ENCODE measurements around the gene PKD1.
"Not testable (repeated sequence)": the region's sequence is repeated elsewhere in the genome, so short reads cannot be mapped to it uniquely, and the experiment has no call there.

Gene PKD1

DNA sequence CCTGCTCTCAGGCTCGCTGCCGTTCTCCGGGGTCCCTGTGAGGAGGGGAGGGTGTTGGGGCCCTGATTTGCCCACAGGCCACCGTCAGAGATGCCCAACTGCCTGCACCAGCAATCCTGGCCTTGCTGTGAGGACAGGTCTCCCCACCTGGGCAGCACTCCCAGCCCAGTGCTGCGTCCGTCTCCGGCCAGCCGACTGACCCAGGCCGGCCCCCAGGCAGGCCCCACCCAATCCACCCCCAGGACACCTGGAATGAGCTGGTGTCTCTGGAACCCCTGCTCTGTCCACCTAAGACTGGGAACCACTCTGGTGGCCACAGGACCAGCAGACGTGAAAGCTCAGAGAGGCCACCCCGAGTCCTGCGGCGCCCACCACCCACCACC lies 20.1 kb downstream of the PKD1 start:
- no peak for TF ChIP-seq CTCF (conservative IDR thresholded peaks at IDR 0.05; ENCODE audit: low read depth, low read length)
- DNase-seq (ENCODE audit: low read depth): no peak
- H3K4me3 ChIP-seq (ENCODE audit: low read length): no peak overlapping the region

GRCh38 chr16:2114885-2115590 lies 20.7 kb downstream of the PKD1 start:
- DNase-seq (ENCODE audit: low read depth); H3K4me3 ChIP-seq (ENCODE audit: low read length): not testable (repeated sequence)

- H3K4me3 ChIP-seq (ENCODE audit: low read length); DNase-seq (ENCODE audit: low read depth): not testable (repeated sequence)
These were observed 21.5 kb downstream of the PKD1 start for GRCh38 chr16:2114225-2114624.

GRCh38 chr16:2112539-2113106 lies 23.1 kb downstream of the PKD1 start:
- not testable (repeated sequence) for DNase-seq (ENCODE audit: low read depth); H3K4me3 ChIP-seq (ENCODE audit: low read length)

- H3K4me3 ChIP-seq (ENCODE audit: low read length); DNase-seq (ENCODE audit: low read depth): not testable (repeated sequence)
These were observed 24.0 kb downstream of the PKD1 start for GRCh38 chr16:2111412-2112335.

DNA sequence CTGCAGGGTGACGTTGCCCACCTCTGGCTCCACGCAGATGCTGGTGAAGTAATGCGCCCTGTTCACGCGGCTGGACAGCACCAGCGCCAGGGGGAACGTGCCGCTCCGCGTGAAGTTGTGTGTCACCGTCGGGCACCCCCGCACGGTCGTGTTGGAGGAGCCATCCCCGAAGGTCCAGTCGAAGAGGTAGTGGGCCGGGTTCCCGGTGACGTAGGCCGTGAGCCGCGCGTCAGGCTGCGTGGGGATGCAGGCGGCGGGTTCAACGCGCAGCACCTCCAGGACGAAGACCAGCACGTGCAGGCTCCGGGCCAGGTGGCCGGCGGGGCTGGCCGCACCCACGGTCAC lies 24.7 kb downstream of the PKD1 start:
- not testable (repeated sequence) for H3K4me3 ChIP-seq (ENCODE audit: low read length); DNase-seq (ENCODE audit: low read depth)

- H3K4me3 ChIP-seq (ENCODE audit: low read length); DNase-seq (ENCODE audit: low read depth): not testable (repeated sequence)
These were observed 25.2 kb downstream of the PKD1 start for GRCh38 chr16:2110332-2111008.

- DNase-seq (ENCODE audit: low read depth); H3K4me3 ChIP-seq (ENCODE audit: low read length): not testable (repeated sequence)
These were observed 25.8 kb downstream of the PKD1 start for GRCh38 chr16:2109872-2110271.

- not testable (repeated sequence) for H3K4me3 ChIP-seq (ENCODE audit: low read length); DNase-seq (ENCODE audit: low read depth)
These were observed 26.5 kb downstream of the PKD1 start for GRCh38 chr16:2109271-2109580.

DNA sequence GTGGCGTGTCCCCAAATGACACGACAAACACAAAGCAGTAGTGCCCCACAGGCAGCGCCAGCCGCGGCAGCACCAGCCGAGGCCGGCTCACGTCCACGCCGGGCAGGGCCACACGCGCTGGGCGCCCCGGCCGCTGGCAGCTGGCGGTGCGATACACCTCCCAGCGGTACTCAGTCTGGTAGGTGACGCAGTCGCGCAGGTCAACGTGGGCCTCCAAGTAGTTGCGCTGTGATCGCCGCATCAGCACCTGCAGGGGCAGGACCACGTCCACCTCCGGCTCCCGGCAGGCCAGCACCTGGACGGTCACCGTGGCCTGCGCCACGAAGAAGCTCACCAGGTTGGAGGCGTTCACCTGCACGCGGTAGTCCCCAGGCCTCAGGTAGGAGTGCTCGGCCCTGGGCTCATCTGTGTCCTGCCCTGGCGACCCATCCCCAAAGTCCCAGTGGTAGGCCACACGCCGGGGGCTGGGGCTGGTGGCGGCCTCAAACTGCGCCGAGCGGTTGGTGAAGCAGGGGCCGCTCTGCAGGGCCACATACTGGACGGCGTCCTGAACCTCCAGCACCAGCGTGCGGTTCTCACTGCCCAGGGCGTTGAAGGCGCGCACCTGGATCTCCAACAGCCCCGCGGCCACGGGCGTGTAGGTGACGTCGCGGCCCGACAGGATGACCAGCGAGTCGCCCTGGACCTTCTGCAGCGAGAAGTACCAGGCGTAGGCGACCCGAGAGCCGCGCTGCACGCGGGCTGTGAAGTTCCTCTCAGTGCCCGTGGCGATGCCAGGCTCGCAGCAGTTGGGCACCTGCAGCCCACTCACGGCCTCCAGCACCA lies 27.0 kb downstream of the PKD1 start:
- not testable (repeated sequence) for DNase-seq (ENCODE audit: low read depth)

DNA sequence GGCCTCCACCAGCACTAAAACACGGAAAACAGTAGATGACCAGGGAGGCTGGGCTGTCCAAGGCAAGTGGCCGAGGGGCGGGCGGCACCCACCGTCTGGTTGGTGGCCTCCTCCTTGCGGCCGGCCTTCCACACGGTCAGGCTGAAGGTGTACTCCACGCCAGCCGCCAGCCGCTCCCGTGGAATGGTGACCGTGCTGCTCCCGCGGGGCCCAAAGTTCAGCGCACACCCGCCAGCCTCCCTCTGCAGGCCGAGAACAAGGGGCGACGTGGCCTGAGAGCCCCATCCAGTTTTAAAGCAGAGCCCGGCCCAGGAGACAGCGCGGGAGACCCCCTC lies 27.9 kb downstream of the PKD1 start:
- not testable (repeated sequence) for DNase-seq (ENCODE audit: low read depth); H3K4me3 ChIP-seq (ENCODE audit: low read length)

More for the DNA sequence above, 27.0 kb downstream of the PKD1 start:
- not testable (repeated sequence) for H3K4me3 ChIP-seq (ENCODE audit: low read length)

- not testable (repeated sequence) for H3K4me3 ChIP-seq (ENCODE audit: low read length); DNase-seq (ENCODE audit: low read depth)
These were observed 28.4 kb downstream of the PKD1 start for GRCh38 chr16:2107121-2107790.

DNA sequence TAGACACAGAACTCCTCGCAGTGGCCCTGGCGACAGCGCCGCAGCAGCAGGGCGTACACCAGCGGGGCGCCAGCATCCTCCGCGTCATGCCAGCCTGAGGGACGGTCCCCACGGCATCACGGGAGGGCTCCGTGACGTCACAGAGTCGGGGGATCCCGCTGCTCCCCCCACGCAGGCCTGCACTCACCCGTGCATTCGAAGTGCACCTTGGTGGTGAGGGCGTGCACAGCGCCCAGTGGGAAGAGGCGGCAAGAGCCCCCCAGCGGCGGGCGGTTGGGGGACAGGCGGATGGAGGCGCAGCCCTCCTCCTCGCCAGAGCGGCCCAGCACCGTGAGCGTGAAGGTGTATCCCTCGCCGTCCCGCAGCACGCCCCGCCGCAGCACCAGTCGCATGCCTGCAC lies 29.5 kb downstream of the PKD1 start:
- not testable (repeated sequence) for H3K4me3 ChIP-seq (ENCODE audit: low read length); DNase-seq (ENCODE audit: low read depth)

GRCh38 chr16:2105769-2106168 lies 29.9 kb downstream of the PKD1 start:
- not testable (repeated sequence) for H3K4me3 ChIP-seq (ENCODE audit: low read length); DNase-seq (ENCODE audit: low read depth)

DNA sequence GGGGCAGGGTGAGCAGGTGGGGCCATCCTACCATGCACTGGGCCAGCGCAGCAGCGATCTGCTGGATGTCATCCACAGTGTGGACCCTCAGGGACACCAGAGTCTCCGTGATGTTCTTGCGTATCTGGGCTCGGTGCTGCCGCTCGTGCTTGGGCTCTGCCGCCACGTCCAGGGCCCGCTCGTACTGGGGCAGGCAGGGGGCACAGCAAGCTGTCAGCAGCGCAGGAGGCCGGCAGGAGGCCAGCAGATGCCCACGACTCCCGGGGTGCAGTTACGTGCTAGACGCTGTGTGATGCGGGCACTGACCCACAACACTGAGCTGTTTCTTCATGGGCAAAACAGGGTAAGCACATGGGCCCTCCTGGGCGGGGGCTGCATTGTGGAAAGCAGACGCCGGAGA lies 30.4 kb downstream of the PKD1 start:
- not testable (repeated sequence) for DNase-seq (ENCODE audit: low read depth); H3K4me3 ChIP-seq (ENCODE audit: low read length)

- DNase-seq (ENCODE audit: low read depth); H3K4me3 ChIP-seq (ENCODE audit: low read length): not testable (repeated sequence)
These were observed 31.2 kb downstream of the PKD1 start for GRCh38 chr16:2104464-2104863.
